ENCODE results near the gene SERINC5.
"Not testable (repeated sequence)": the region's sequence is repeated elsewhere in the genome, so short reads cannot be mapped to it uniquely, and the experiment has no call there.

SERINC5 gene

DNA sequence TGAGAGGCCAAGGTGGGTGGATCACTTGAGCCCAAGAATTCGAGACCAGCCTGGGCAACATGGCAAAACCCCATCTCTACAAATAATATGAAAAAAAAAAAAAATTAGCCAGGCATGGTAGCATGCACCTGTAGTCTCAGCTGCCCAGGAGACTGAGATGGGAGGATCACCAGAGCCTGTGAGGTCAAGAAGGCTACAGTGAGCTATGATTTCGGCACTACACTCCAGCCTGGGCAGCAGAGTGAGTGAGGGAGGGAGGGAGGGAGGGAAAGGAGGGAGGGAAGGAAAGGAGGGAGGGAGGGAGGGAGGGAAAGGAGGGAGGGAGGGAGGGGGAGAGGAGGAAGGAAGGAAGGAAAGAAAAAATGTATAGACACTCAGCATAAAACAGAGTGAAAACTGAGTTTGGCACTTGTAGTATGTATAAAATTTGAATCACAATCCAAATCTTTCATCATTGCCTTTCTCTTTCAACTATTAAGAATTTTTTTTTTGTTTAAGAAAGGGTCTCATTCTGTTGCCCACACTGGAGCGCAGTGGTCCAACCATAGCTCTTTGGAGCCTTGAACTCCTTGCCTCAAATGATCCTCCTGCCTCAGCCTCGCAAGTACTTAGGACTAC, 27.8 kb downstream of the SERINC5 start:
- DNase-seq (ENCODE audit: low spot score), result no peak

GRCh38 chr5:80225934-80226326, 29.9 kb downstream of the SERINC5 start:
- DNase-seq (ENCODE audit: low spot score), result no peak

- no peak for DNase-seq (ENCODE audit: low spot score)
Observed at GRCh38 chr5:80225189-80225933, 30.5 kb downstream of the SERINC5 start.

GRCh38 chr5:80223561-80223960, 32.3 kb downstream of the SERINC5 start:
- no peak for DNase-seq (ENCODE audit: low spot score)

GRCh38 chr5:80220245-80220897, 35.5 kb downstream of the SERINC5 start:
- DNase-seq (ENCODE audit: low spot score), result no peak

- no peak for DNase-seq (ENCODE audit: low spot score)
Observed at GRCh38 chr5:80219391-80219790, 36.5 kb downstream of the SERINC5 start.

- no peak for DNase-seq (ENCODE audit: low spot score)
Observed at GRCh38 chr5:80217667-80218066, 38.2 kb downstream of the SERINC5 start.

- peak; percentile 39 for DNase-seq (ENCODE audit: low spot score)
Observed at GRCh38 chr5:80216753-80217596, 38.9 kb downstream of the SERINC5 start.

- no peak for DNase-seq (ENCODE audit: low spot score)
Observed at GRCh38 chr5:80216096-80216495, 39.8 kb downstream of the SERINC5 start.

- DNase-seq (ENCODE audit: low spot score), result no peak
Observed at GRCh38 chr5:80215523-80215922, 40.3 kb downstream of the SERINC5 start.

- no peak for DNase-seq (ENCODE audit: low spot score)
Observed at GRCh38 chr5:80213466-80213865, 42.4 kb downstream of the SERINC5 start.

GRCh38 chr5:80212171-80212667, 43.6 kb downstream of the SERINC5 start:
- DNase-seq (ENCODE audit: low spot score), result no peak

GRCh38 chr5:80211327-80211726, 44.5 kb downstream of the SERINC5 start:
- DNase-seq (ENCODE audit: low spot score), result no peak

DNA sequence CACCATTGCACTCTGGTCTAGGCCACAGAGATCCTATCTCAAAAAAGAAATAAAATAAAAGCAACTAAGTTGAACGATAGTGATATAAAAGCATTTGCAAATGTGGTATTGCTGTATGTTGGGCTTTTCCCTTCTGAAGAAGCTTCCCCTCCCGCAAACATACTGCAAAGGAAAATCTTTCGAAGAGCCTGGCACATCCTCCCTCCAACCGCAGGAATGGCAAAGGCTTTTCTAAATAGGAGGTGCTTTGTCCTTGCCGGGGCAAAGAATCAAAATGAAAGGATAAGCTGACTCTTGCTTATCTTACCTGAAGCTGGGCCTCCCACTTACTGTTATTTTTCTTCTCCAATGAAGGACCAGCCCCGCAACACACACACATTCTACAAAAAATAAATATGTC, 45.8 kb downstream of the SERINC5 start:
- DNase-seq (ENCODE audit: low spot score), result no peak

DNA sequence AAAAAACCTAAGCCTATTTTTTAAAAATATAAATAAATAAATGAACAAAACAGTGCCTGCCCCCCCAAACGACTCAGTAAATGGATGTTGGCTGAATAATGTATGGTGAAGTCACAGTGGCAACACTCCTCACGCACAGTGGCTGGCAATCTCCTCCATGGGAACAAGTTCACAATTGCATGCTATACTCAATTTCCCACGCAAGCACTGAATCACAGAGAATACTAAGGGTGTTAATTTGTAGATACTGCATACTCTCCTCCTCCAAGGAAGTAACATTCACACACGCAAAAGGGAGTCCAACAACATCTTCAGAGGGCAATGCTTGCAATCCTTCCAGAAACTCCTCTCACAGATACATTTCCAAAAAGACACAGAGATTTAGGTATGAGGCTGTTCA, 47.5 kb downstream of the SERINC5 start:
- no peak for DNase-seq (ENCODE audit: low spot score)

- no peak for DNase-seq (ENCODE audit: low spot score)
Observed at GRCh38 chr5:80207832-80208231, 48.0 kb downstream of the SERINC5 start.

DNA sequence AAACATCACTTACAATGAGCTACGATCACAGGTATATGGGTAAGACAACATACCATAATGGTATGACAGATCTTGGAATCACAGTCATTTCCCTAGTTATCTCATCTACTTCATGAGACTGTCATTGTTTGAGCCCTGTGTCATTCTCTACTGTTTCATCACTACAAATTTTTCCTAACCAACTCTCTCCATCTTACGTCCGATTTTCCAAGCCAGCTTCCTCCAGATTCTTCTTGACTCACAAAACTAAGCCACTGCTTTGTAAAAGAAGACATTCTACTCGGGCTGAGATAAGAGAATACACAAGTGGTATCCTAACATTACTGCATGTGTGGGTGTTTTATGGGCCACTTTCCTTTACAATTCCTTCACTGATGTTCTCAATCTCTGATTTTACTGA, 49.6 kb downstream of the SERINC5 start:
- DNase-seq (ENCODE audit: low spot score), result peak; percentile 65

DNA sequence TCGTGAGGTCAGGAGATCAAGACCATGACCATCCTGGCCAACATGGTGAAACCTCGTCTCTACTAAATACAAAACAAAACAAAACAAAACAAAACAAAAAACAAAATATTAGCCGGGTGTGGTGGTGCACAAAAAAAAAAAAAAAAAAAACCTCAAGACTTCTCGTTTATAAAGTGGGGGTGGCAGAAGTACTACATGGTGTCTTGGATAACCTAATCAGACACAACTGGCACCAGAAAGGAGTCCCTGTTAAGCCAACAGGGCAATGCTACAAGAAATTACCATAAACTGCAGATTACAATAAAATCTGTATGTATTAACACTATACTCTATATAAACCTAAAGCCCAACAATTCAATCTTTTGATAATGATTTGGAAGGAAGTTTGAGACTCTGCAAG, 50.0 kb downstream of the SERINC5 start:
- no peak for DNase-seq (ENCODE audit: low spot score)

- no peak for DNase-seq (ENCODE audit: low spot score)
Observed at GRCh38 chr5:80204808-80205614, 50.8 kb downstream of the SERINC5 start.

DNA sequence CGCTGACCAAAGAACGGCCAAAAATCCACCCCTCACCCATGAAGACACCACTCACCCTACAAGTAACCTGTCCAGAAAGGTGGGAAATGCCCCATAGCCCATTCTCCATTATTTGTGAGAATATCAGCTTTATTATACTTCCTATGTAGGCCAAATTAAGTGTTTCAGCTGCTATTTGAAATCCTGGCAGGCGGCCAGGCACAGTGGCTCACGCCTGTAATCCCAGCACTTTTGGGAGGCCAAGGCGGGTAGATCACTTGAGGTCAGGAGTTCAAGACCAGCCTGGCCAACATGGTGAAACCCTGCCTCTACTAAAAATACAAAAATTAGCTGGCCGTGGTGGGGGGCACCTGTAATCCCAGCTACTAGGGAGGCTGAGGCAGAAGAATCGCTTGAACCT, 54.1 kb downstream of the SERINC5 start:
- DNase-seq (ENCODE audit: low spot score), result not testable (repeated sequence)

DNA sequence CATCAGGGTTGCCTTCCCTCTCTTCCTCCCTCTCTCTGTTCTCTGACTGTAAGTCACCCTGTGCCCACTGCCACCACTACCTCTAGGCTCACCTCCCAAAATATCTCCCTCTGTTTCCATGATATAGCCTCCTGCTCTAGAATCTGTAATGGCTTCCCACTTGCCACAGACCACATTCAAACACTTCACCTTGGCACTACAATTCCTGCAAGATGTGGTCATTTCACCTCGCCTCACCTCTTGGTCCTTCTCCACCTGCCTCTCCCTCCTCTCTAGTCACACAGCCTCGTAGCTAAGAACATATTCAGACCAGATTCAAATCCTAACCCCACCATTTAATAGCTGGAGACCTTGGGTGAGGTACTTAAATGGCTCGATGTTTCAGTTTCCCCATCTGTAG, 56.9 kb downstream of the SERINC5 start:
- no peak for DNase-seq (ENCODE audit: low spot score)
